ENCODE results near the gene NKX6-2.

The NKX6-2 gene

DNA sequence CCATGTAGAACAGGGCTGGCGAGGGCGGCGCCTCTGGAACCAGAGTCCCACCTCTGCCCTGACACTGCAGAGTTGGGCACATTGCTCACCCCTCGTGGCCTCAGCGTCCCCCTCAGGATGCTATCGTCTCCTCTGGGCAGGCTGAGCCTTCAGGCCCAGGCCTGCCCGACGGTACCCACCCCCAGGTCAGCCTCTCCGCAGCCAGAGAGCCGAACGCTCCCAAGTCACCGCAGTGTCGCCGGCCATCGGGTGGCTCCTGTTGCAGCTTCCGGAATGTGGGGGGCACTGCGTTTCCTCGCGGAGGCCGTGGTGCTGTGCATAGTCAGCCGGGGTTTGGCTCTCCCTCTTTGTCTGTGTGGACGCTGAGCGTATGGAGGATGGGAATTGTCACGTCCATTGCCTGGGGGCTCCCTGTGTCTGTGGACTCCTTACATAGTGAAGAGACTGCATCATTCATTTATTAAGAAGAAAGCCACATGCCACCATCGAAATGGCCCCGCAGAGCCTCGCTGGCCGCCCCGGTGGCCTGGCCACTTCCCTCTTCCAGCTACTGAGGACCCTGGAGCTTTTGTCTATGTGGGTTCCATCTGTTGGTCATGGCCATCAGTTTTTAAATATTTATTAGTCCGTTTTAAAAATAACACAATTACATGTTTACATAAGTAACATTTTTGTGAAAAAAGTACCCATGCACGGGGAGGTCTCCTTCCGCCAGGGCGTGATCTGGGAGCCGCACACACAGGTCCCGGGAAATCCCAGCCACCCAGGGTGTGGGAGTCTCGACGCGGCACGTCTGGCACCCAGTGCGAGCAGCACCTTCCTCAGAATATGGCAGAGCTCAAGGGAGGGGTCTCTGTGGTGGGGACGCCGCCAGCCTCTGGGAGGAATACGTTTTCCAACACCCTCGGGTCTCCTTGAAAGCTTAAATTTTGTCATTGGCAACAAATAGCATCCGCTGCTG, 15.6 kb downstream of the NKX6-2 start:
- peaks cover 50% of the 10 kb centered on the region for H3K36me3 ChIP-seq (ENCODE audit: insufficient read depth, low read length)
- no peak for TF ChIP-seq EZH2 (IDR thresholded peaks at IDR 0.05; ENCODE audit: borderline replicate concordance, low read depth, low read length, severe bottlenecking)
- TF ChIP-seq, protein P1, sequence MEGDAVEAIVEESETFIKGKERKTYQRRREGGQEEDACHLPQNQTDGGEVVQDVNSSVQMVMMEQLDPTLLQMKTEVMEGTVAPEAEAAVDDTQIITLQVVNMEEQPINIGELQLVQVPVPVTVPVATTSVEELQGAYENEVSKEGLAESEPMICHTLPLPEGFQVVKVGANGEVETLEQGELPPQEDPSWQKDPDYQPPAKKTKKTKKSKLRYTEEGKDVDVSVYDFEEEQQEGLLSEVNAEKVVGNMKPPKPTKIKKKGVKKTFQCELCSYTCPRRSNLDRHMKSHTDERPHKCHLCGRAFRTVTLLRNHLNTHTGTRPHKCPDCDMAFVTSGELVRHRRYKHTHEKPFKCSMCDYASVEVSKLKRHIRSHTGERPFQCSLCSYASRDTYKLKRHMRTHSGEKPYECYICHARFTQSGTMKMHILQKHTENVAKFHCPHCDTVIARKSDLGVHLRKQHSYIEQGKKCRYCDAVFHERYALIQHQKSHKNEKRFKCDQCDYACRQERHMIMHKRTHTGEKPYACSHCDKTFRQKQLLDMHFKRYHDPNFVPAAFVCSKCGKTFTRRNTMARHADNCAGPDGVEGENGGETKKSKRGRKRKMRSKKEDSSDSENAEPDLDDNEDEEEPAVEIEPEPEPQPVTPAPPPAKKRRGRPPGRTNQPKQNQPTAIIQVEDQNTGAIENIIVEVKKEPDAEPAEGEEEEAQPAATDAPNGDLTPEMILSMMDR (IDR thresholded peaks at IDR 0.05; ENCODE audit: borderline replicate concordance, extremely low read depth, low read length, poor library complexity, severe bottlenecking): no peak
- H3K4me3 ChIP-seq (ENCODE audit: low read depth in 1 of 2, low read length in 2 of 2): no peak overlapping the region
- no peaks in the 10 kb centered on the region for H3K4me1 ChIP-seq (ENCODE audit: insufficient read depth, low read length)
- no peaks in the 10 kb centered on the region for H3K27me3 ChIP-seq (ENCODE audit: insufficient read depth, low read length, poor library complexity)
- H4K20me1 ChIP-seq (ENCODE audit: insufficient read depth, low read length): 0 out of 2 replicates have a peak, but pooled peaks cover 4% of the 10 kb centered on the region
- H2AFZ ChIP-seq (ENCODE audit: low read depth, low read length): no peak overlapping the region
- no peak overlapping the region for H3K27ac ChIP-seq (ENCODE audit: low read length)
- no peak overlapping the region for H3K4me2 ChIP-seq (ENCODE audit: insufficient read depth, low read length)
- DNase-seq (no peak), ATAC-seq (ENCODE audit: insufficient read depth, low read depth) (no peak)
- H3K79me2 ChIP-seq (ENCODE audit: insufficient read depth, low read length): no peaks in the 10 kb centered on the region
- H3K9me3 ChIP-seq (ENCODE audit: insufficient read depth, low read length, severe bottlenecking): peaks cover 14% of the 10 kb centered on the region
- H3K9ac ChIP-seq (ENCODE audit: low read depth, low read length): no peak overlapping the region

DNA sequence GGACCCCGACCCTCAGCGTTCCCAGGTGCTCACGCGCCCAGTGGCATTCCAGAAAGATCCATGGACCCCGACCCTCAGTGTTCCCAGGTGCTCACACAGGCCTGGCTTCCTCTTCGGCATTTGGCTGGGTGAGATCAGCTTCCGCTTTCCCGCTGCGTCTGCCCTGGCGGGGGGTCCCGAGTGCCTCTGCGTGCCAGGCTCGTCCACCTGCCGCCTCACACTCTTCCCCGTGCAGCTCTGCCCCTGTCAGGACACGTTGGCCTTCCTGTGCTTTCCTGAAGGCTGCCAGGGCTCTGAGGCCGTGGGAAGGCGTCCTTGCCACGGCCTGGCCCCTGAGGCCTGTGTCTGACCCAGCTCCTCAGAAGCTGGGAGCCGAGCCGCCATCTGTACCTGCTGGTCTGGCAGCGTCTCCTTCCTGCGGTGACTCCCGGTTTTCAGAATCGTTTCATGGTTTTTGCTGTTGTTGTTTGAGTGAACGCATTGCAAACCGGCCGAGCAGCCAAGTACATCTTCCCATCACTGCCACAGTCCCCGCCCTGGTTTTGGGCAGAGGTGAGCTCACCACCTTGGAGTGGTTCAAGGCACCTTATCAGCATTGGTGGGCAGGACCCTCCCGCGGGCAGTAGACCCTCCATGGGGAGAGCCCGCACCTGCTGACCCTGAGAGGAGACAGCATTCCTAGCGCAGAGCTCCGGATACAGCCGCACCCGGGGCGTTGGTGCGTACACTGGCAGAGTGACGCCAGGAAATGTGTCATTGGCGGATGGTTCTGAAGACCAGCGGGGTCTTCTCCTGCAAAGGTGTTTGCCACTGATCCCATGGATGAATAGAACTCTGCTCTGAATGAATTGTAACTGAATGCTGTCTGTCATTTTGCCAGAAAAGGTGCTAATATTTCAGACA, 17.4 kb downstream of the NKX6-2 start:
- Histone ChIP-seq H3K4me3 (ENCODE audit: low read depth in 1 of 2, low read length in 2 of 2) (no peak overlapping the region), H3K79me2 (ENCODE audit: insufficient read depth, low read length) (no peaks in the 10 kb centered on the region), H3K4me2 (ENCODE audit: insufficient read depth, low read length) (no peak overlapping the region), H2AFZ (ENCODE audit: low read depth, low read length) (no peak overlapping the region), H3K27ac (ENCODE audit: low read length) (no peak overlapping the region), H3K9me3 (ENCODE audit: insufficient read depth, low read length, severe bottlenecking) (peaks cover 14% of the 10 kb centered on the region), H3K4me1 (ENCODE audit: insufficient read depth, low read length) (no peaks in the 10 kb centered on the region), H3K36me3 (ENCODE audit: insufficient read depth, low read length) (peaks cover 50% of the 10 kb centered on the region), H3K27me3 (ENCODE audit: insufficient read depth, low read length, poor library complexity) (no peaks in the 10 kb centered on the region), H4K20me1 (ENCODE audit: insufficient read depth, low read length) (0 out of 2 replicates have a peak, but pooled peaks cover 3% of the 10 kb centered on the region), H3K9ac (ENCODE audit: low read depth, low read length) (no peak overlapping the region)
- TF ChIP-seq, protein P1 (IDR thresholded peaks at IDR 0.05; ENCODE audit: borderline replicate concordance, extremely low read depth, low read length, poor library complexity, severe bottlenecking): no peak
- no peak for TF ChIP-seq EZH2 (IDR thresholded peaks at IDR 0.05; ENCODE audit: borderline replicate concordance, low read depth, low read length, severe bottlenecking)
- no peak for DNase-seq
- no peak for ATAC-seq (ENCODE audit: insufficient read depth, low read depth)

DNA sequence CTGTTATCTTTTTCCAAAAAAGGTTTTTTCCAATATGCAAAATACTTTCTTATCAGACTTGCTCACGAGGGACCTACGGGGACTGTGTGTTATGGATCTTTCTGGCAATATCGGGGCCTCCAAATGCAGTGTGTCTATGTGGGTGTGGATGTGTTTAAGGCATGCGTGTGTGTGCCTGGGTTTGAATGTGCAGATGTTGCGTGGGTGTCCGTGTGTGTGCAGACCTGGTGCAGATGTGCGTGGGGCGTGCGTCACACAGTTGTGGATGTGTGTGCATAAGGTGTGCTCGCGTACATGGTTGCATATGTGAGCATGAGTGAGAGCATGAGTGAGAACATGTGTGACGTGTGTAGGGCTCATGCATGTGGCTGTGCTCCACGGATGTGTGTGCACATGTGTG, 19.7 kb downstream of the NKX6-2 start:
- no peak for ATAC-seq (ENCODE audit: insufficient read depth, low read depth)
- no peak overlapping the region for H3K9ac ChIP-seq (ENCODE audit: low read depth, low read length)
- H3K27ac ChIP-seq (ENCODE audit: low read length): no peak overlapping the region
- peaks cover 14% of the 10 kb centered on the region for H3K9me3 ChIP-seq (ENCODE audit: insufficient read depth, low read length, severe bottlenecking)
- no peaks in the 10 kb centered on the region for H3K27me3 ChIP-seq (ENCODE audit: insufficient read depth, low read length, poor library complexity)
- TF ChIP-seq, protein P1 (IDR thresholded peaks at IDR 0.05; ENCODE audit: borderline replicate concordance, extremely low read depth, low read length, poor library complexity, severe bottlenecking): no peak
- no peak for TF ChIP-seq EZH2 (IDR thresholded peaks at IDR 0.05; ENCODE audit: borderline replicate concordance, low read depth, low read length, severe bottlenecking)
- H3K4me2 ChIP-seq (ENCODE audit: insufficient read depth, low read length): no peak overlapping the region
- H2AFZ ChIP-seq (ENCODE audit: low read depth, low read length): no peak overlapping the region
- peaks cover 50% of the 10 kb centered on the region for H3K36me3 ChIP-seq (ENCODE audit: insufficient read depth, low read length)
- H3K4me3 ChIP-seq (ENCODE audit: low read depth in 1 of 2, low read length in 2 of 2): no peak overlapping the region
- no peak for DNase-seq
- no peaks in the 10 kb centered on the region for H3K79me2 ChIP-seq (ENCODE audit: insufficient read depth, low read length)
- H4K20me1 ChIP-seq (ENCODE audit: insufficient read depth, low read length): 0 out of 2 replicates have a peak, but pooled peaks cover 3% of the 10 kb centered on the region
- no peaks in the 10 kb centered on the region for H3K4me1 ChIP-seq (ENCODE audit: insufficient read depth, low read length)
